GM10248 (cell line): ENCODE data around the gene PDHB.
A peak's percentile ranks its signal among the peaks of the same experiment; 100 is the strongest.

ENCODE experiments used
- CTCF ChIA-PET: fragments of 300-600 bp; sonication (Branson Sonifier 250); formaldehyde crosslinking; extraction: SDS; loops from one replicate; lab custom pipeline; 2021; ENCODE audit warnings: antibody characterized with exemption; lab: Yijun Ruan, JAX
- POLR2A ChIA-PET: fragments of 350-650 bp; sonication (Branson Sonifier 250); formaldehyde crosslinking; extraction: SDS; loops from one replicate; lab custom pipeline; 2020; ENCODE audit warnings: antibody characterized with exemption; lab: Yijun Ruan, JAX
- DNase-seq: peaks from one replicate; pipeline ENCODE4 v3.0.0; 2012; ENCODE audit errors: extremely low spot score
- CTCF ChIP-seq: IDR thresholded peaks from 2 replicates; pipeline ENCODE4 v1.5.1; 2012; ENCODE audit warnings: mild to moderate bottlenecking, low read depth; ENCODE audit errors: extremely low read depth, missing control alignments, control extremely low read depth

PDHB gene

GRCh38 chr3:58432905-58433304 lies 727 bp downstream of the PDHB start:
- TF ChIP-seq CTCF, result no peak
- ChIA-PET CTCF (interaction anchor here (1.2 to 1.5 kb wide), 3 partner anchors 31 to 111 kb away, joined by 3 to 6 read pairs (median 5); partner anchors contain the start of gene KCTD6), POLR2A (no interaction called here)
- no peak for DNase-seq

GRCh38 chr3:58429657-58430056 lies 4.0 kb downstream of the PDHB start:
- TF ChIP-seq CTCF, result no peak
- ChIA-PET CTCF (interaction anchor here (0.9 to 3.7 kb wide), 9 partner anchors 9 to 241 kb away, joined by 3 to 20 read pairs (median 5); partner anchors contain the start of genes HTD2 and RPP14), POLR2A (no interaction called here)
- peak; percentile 32 for DNase-seq

- POLR2A ChIA-PET, result no interaction called here
- CTCF ChIA-PET, result interaction anchor here (1.0 to 2.2 kb wide), 5 partner anchors 17 to 121 kb away, joined by 3 to 9 read pairs (median 4); partner anchors contain the start of genes HTD2, KCTD6 and RPP14
- no peak for DNase-seq
- TF ChIP-seq CTCF, result no peak
Measured at GRCh38 chr3:58427661-58428361, 5.8 kb downstream of the PDHB start.

- ChIA-PET CTCF (interaction anchor here (0.8 to 3.8 kb wide), 5 partner anchors 8 to 104 kb away, joined by 3 to 17 read pairs (median 3); no protein-coding TSS in a partner anchor), POLR2A (no interaction called here)
- no peak for TF ChIP-seq CTCF
- no peak for DNase-seq
Measured at GRCh38 chr3:58425782-58426181, 7.8 kb downstream of the PDHB start.

GRCh38 chr3:58424613-58425012 lies 9.0 kb downstream of the PDHB start:
- TF ChIP-seq CTCF, result no peak
- DNase-seq, result no peak
- POLR2A ChIA-PET, result no interaction called here
- CTCF ChIA-PET, result interaction anchor here (1.0 to 3.8 kb wide), 4 partner anchors 9 to 103 kb away, joined by 3 to 17 read pairs (median 4); no protein-coding TSS in a partner anchor

GRCh38 chr3:58422756-58423325 lies 10.8 kb downstream of the PDHB start:
- ChIA-PET POLR2A (no interaction called here), CTCF (interaction anchor here (0.7 to 3.9 kb wide), 6 partner anchors 7 to 71 kb away, joined by 3 to 20 read pairs (median 4); no protein-coding TSS in a partner anchor)
- TF ChIP-seq CTCF, result no peak
- no peak for DNase-seq
